ENCODE measurements around the gene COMT.
"Not testable (repeated sequence)": the region's sequence is repeated elsewhere in the genome, so short reads cannot be mapped to it uniquely, and the experiment has no call there.

Gene COMT

GRCh38 chr22:19930551-19931486 is 10.8 kb upstream of the COMT start:
- no peak for DNase-seq

DNA sequence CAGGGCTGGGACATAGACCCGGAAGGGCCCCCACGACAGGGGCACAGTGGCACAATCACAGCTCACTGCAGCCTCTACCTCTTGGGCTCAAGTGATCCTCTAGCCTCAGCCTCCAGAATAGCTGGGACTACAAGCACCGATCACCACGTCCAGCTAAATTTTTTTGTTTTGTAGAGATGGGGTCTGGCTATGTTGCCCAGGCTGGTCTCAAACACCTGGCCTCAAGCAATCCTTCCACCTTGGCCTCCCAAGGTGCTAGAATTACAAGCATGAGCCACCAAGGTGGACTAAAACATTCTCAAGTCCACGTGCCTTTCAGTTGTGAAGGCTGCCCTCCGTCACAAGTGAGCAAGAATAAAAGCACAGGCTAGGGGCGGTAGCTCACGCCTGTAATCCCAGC is 10.1 kb upstream of the COMT start:
- no peak for DNase-seq

- no peak for DNase-seq
Observed at GRCh38 chr22:19932367-19933206, 9.0 kb upstream of the COMT start.

- DNase-seq = no peak
Observed at GRCh38 chr22:19933341-19934241, 8.0 kb upstream of the COMT start.

GRCh38 chr22:19935123-19935718 is 6.4 kb upstream of the COMT start:
- not testable (repeated sequence) for DNase-seq

- no peak for DNase-seq
Observed at GRCh38 chr22:19936513-19936912, 5.1 kb upstream of the COMT start.

DNA sequence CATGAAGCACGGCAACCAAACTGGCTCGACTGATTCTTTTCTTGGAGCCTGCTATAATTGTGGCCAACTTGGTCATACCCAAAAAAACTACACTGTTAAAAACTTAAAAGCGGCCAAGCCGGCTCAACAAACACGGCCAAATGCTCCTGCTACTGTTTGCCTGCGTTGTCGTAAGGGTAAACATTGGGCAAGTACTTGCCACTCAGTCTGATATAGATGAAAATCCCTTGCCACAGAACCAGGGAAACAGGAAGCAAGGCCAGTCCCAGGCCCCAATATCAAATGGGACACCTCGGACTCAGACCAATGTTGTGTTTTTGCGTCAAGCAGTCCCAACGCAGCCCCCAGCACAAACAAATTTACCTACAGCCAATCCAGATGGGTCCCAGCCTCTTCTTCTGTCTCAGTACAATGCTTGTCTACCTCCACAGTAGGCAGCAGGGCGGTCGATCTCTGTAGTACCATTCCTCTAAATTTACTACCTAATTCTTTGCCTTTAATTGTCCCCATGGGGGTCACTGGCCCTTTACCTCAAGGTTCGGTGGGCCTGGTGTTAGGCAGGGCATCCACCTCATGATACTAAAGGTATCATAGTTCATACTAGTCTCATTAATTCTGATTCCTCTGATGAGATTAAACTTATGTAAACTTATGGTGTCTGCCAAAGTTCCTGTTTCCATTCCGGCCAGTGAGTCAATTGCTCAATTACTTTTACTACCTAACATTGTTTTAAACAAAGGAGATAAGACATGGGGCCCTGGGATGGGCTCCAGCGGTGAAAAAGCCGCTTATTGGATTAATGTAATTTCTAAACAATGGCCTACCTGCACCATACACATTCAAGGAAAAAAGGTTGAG is 3.7 kb upstream of the COMT start:
- DNase-seq = no peak

- DNase-seq = no peak
Observed at GRCh38 chr22:19940536-19941364, 822 bp upstream of the COMT start.

DNA sequence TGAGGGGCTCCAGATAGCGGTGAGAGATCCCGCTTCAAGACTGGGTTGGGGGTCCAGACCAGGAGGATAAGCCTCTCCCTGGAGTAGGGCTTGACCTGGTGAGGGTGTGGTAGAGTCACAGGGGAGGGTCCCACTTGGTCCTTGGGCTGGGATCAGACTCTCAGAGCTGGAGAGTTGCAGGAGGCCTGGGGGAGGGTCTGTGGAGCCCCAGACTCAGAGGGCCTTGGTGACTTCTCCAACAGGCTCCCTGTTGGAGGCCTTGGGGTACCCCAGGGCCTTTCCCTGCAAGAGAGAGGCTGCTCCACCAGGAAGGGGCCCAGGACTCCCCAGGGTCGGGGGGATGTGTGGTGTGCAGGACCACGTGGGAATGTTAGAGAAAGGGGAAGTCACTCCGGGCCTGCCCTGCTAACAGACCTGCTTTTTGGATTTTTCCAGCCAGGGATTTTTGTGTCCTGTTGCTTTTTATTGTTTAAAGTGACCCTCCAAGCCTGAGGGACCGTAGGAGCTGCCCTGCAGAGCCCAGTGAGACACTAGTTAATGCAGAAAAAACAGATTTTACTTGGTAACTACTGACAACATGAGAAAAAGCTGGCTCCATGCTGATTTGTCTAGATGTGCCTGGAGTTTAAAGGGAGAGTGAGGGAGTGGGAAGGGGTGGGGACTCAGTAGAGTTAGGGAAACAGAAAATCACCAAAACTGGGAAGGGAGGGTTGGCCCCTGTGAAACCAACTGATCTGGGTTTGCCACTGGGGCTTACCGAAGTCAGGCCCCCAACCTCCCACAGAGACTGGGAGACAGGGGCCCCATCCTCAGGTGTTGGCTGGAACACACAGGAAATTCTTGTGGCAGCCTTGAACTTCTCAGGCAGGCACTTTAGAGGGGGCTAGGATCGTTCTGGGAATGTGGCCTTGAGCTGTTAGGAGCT is 847 bp downstream of the COMT start:
- peak; percentile 26 for DNase-seq

DNA sequence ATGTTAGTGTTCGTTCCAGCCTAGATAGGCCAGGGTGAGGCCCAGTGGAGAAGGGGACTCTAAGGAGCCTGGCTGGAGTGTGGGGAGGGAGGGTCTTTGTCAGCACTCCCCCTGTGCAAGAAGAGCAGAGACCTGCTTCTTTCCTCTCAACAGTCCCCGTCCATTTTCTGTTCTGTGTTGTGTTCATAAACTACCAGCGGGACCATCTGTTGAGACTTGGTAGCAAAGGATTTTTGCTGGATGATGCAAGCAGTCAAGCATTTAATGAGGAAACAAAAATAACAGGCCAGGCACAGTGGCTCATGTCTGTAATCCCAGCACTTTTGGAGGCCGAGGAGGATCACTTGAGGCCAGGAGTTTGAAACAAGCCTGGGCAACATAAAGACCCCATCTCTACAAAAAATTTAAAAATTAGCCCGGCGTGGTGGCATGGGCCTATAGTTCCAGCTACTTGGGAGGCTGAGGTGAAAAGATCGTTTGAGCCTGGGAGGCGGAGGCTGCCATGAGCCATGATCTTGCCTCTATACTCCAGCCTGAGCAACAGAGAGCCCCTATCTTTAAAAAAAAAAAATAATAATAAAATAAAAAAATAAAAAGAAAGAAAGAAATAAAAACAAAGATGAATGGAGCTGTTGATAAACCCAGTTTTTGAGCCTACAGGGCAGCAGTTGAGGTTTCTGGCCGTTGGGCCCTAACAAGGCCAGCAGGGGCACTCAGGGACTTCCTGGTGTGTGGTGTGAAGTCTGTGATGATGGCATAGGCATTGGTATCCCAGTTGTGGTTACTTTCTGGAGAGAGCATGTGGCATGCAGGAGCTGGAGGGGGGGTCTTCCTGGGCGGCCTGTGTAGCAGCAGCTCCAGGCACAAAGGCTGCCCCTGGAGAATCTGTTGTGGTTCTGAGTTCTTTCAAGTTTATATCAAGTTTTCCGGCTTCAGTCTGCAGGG is 1.8 kb downstream of the COMT start:
- peak; percentile 75 for DNase-seq

GRCh38 chr22:19948057-19948760 is 6.6 kb downstream of the COMT start:
- no peak for DNase-seq

DNA sequence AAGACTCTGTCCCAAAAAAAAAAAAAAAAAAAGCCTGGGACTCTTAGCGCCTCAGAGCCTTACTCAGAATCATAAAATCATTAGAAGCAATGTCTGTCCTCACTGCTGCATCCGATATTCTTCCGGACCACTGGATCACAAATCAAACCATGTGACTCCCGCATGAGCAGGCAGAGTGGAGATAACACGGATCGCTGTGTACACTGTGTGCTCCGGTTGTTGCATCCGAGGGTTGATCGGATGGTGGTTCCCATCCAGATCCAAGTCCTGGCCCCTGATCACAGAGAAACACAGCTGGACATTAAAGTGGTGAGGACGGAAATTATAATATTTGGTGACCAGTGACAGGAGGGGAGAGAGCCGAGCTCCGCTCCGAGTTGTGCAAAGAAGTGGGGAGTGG is 9.8 kb downstream of the COMT start:
- DNase-seq = no peak

DNA sequence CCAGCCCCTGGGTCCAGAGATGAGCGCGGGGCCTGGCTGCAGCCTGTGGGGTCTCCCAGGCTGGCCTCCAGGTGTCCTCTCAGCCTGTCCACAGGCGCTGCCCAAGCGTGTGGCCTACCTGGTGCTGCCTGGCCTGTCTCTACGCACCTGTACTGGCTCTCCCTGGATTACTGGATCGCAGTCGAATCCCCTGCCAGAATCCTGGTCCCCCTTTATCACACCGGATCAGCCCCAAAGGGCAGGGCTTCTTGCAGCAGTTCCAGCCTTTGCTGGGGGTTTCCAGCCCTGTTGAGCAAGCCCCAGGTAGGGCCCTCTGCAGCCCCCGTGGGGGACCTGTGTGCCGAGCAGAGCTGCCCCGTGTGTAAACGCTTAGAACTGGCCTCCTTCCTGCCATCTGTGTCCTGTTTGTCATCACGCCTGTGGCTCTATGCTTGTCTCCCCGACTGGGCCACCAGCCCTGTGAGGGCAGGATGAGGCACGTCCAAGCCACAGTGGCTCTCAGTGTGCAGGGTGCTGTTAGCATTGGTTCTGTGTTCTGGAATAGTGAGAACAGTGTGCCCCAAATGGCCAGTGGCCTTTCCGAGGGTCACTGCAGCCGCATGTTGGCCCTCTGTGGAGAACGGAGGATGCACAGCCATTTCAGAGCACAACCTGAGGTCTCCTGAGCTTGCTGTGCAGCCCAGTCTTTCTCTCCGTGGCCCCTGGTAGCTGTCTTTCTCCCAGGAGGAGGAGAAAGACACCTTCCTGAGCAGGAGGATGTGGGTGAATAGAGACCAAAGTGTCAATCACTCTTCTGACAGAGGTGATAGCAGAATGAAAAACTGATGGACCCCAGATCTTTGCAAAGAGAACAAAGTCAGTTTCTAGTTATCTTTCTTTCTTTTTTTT is 13.9 kb downstream of the COMT start:
- DNase-seq = no peak

DNA sequence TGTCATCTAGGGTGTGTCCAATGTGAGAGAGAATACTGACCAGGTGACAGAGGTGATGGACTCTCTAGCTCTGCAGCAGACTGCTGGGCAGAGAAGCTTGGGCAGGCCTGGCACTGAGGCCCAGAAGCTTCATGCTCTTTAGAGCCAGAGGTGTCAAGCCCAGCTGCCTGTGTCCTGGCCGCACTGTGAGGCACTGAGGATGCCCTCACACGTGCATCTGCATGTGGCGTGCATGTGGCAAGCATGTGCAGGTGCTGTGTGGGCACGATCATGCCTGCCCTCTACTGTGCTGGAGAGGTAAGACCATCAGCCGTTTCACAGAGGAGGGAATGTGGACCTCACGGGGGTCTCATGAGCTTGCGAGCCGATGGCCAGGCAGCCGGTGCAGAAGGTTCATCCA is 15.9 kb downstream of the COMT start:
- DNase-seq = no peak

DNA sequence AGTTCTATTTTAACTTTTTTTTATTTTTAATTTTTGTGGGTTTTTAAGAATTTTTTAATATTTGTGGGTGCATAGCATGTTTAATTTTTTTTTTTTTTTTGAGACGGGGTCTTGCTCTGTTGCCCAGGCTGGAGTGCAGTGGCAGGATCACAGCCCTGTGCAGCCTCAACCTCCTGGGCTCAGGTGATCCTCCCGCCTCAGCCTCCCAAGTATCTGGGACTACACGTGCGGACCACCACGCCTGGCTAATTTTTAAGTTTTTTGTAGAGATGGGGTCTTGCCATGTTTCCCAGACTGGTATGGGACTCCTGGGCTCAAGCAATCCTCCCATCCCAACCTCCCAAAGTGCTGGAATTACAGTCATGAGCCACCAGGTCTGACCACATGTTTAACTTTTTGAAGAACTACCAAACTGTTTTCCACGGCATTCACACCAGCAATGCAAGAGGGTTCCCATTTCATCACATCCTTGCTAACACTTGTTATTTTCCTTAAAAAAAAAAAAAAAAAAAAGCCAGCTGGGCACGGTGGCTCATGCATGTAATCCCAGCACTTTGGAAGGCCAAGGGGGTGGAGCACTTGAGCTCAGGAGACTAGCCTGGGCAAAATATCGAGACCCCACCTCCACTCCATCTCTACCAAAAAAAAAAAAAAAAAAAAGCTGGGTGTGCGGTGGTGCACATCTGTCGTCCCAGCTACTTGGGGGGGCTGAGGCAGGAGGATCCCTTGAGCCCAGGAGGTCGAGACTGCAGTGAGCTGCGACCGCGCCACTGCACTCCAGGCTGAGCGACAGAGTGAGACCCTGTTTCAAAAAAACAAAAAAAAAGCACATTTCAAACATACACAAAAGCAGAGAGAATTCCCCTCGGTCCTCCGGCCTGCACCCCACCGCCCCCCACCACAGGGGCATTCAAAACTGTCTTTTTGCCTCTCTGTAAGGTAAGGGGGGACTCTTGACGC is 16.8 kb downstream of the COMT start:
- no peak for DNase-seq
